A673 (cell line): Measurements from ENCODE around the gene ATG3. TPM values are rescaled to one million over a fixed set of nuclear protein-coding genes. Genes with fewer than 3 reads are reported as not detected.

Source experiments
- BruUV-seq: library from RNA; stranded (reverse); fragments of 400-500 nt; replicated peaks from 2 replicates; lab custom pipeline; 2021; lab: Mats Ljungman, UMichigan
- CTCF ChIA-PET: fragments of 300-600 bp; sonication (Branson Sonifier 250); formaldehyde crosslinking; loops from one replicate; lab custom pipeline; 2022; ENCODE audit warnings: antibody characterized with exemption; lab: Charles Lee
- POLR2A ChIA-PET: fragments of 300-600 bp; sonication (Branson Sonifier 250); formaldehyde crosslinking; loops from one replicate; lab custom pipeline; 2022; ENCODE audit warnings: antibody characterized with exemption; ENCODE audit not compliant: low non-redundant PET; lab: Charles Lee
- DNase-seq: peaks from one replicate; pipeline ENCODE4 v3.0.0-alpha.2; 2015; ENCODE audit warnings: low spot score
- H3K27ac ChIP-seq: fragments of 200-600 bp; sonication (generic); 2 replicates; pipeline ENCODE4 v1.5.1; 2016; ENCODE audit warnings: mixed run types, low read depth, mild to moderate bottlenecking, mixed read lengths, antibody characterized with exemption, low read length; ENCODE audit not compliant: poor library complexity, severe bottlenecking
- H3K27me3 ChIP-seq: fragments of 200-600 bp; sonication (generic); replicated peaks from 2 replicates; pipeline ENCODE4 v1.6.1; 2017; ENCODE audit warnings: mixed run types, low read depth, mild to moderate bottlenecking, mixed read lengths, antibody characterized with exemption, low read length; ENCODE audit not compliant: insufficient read depth, poor library complexity
- H3K36me3 ChIP-seq: fragments of 200-600 bp; sonication (generic); 2 replicates; pipeline ENCODE4 v1.6.1; 2016; ENCODE audit warnings: mixed run types, mild to moderate bottlenecking, mixed read lengths, antibody characterized with exemption, low read length; ENCODE audit not compliant: insufficient read depth, poor library complexity, severe bottlenecking
- H3K4me1 ChIP-seq: fragments of 200-600 bp; sonication (generic); 2 replicates; pipeline ENCODE4 v1.6.1; 2017; ENCODE audit warnings: mixed run types, mild to moderate bottlenecking, mixed read lengths, antibody characterized with exemption, low read length; ENCODE audit not compliant: insufficient read depth, poor library complexity, severe bottlenecking
- H3K4me3 ChIP-seq: fragments of 200-600 bp; sonication (generic); 2 replicates; pipeline ENCODE4 v1.5.1; 2016; ENCODE audit warnings: low read depth, mixed run types, mild to moderate bottlenecking, mixed read lengths, low read length; ENCODE audit not compliant: poor library complexity, severe bottlenecking
- H3K9me3 ChIP-seq: fragments of 200-600 bp; sonication (generic); 2 replicates; pipeline ENCODE4 v1.6.1; 2016; ENCODE audit warnings: mixed run types, low read depth, mild to moderate bottlenecking, mixed read lengths, antibody characterized with exemption, low read length; ENCODE audit not compliant: poor library complexity, severe bottlenecking
- CTCF ChIP-seq: fragments of 300-800, 200-600 bp; sonication (generic); conservative IDR thresholded peaks from 2 replicates; pipeline ENCODE4 v1.5.1; 2017; ENCODE audit warnings: low read depth, mild to moderate bottlenecking, antibody characterized with exemption, low read length, moderate library complexity, mixed read lengths
- EZH2 ChIP-seq: fragments of 200-600 bp; sonication (generic); IDR thresholded peaks from 2 replicates; pipeline ENCODE4 v1.6.1; 2017; ENCODE audit warnings: borderline replicate concordance, low read depth, mild to moderate bottlenecking, mixed read lengths, antibody characterized with exemption, low read length; ENCODE audit not compliant: poor library complexity, severe bottlenecking
- intact Hi-C: fragments of 100-400 bp; cut with micrococcal nuclease; formaldehyde crosslinking; loops from one replicate; pipeline ENCODE4 v1.10.0; 2022; ENCODE audit not compliant: unreplicated experiment
- total RNA-seq: library from RNA; stranded (reverse); gene quantifications from 2 replicates; pipeline ENCODE4 v1.2.3, GENCODE V29; 2021

ATG3 gene
- total RNA-seq, 1 experiment from 2014 or later: 54.5 TPM

GRCh38 chr3:112482675-112483074, 79.1 kb downstream of the ATG3 start:
- BruUV-seq: no TSS peak
- intact Hi-C loops: no loop called here
- no peaks in the 10 kb centered on the region for H3K4me1 ChIP-seq
- no peaks in the 10 kb centered on the region for H3K36me3 ChIP-seq
- ChIA-PET CTCF (no interaction called here), POLR2A (no interaction called here)
- no peak overlapping the region for H3K4me3 ChIP-seq
- no peaks in the 10 kb centered on the region for H3K9me3 ChIP-seq
- no peak overlapping the region for H3K27ac ChIP-seq
- TF ChIP-seq CTCF (no peak), EZH2 (no peak)
- H3K27me3 ChIP-seq: no peaks in the 10 kb centered on the region
- DNase-seq: no peak

Other genes with a start within 250 kb of the ATG3 start
- gene CD200, start 228.8 kb downstream of the ATG3 start, total RNA-seq: not detected in 2 replicates
- not detected in 2 replicates for gene BTLA, start 62.5 kb downstream of the ATG3 start, total RNA-seq
- 20.4 and 20.8 TPM in 2 replicates for gene SLC35A5, start 83 bp upstream of the ATG3 start, total RNA-seq
- gene CCDC80, start 79.2 kb upstream of the ATG3 start, total RNA-seq: 4.6 and 4.7 TPM in 2 replicates